A673 (cell line): Measurements from ENCODE around the gene CSF3. TPM values are rescaled to one million over a fixed set of nuclear protein-coding genes. Genes with fewer than 3 reads are reported as not detected.

ENCODE experiments used
- BruUV-seq: library from RNA; stranded (reverse); fragments of 400-500 nt; replicated peaks from 2 replicates; lab custom pipeline; 2021; lab: Mats Ljungman, UMichigan
- CTCF ChIA-PET: fragments of 300-600 bp; sonication (Branson Sonifier 250); formaldehyde crosslinking; loops from one replicate; lab custom pipeline; 2022; ENCODE audit warnings: antibody characterized with exemption; lab: Charles Lee
- POLR2A ChIA-PET: fragments of 300-600 bp; sonication (Branson Sonifier 250); formaldehyde crosslinking; loops from one replicate; lab custom pipeline; 2022; ENCODE audit warnings: antibody characterized with exemption; ENCODE audit not compliant: low non-redundant PET; lab: Charles Lee
- DNase-seq: peaks from one replicate; pipeline ENCODE4 v3.0.0-alpha.2; 2015; ENCODE audit warnings: low spot score
- H3K27ac ChIP-seq: fragments of 200-600 bp; sonication (generic); 2 replicates; pipeline ENCODE4 v1.5.1; 2016; ENCODE audit warnings: mixed run types, low read depth, mild to moderate bottlenecking, mixed read lengths, antibody characterized with exemption, low read length; ENCODE audit not compliant: poor library complexity, severe bottlenecking
- H3K27me3 ChIP-seq: fragments of 200-600 bp; sonication (generic); replicated peaks from 2 replicates; pipeline ENCODE4 v1.6.1; 2017; ENCODE audit warnings: mixed run types, low read depth, mild to moderate bottlenecking, mixed read lengths, antibody characterized with exemption, low read length; ENCODE audit not compliant: insufficient read depth, poor library complexity
- H3K36me3 ChIP-seq: fragments of 200-600 bp; sonication (generic); 2 replicates; pipeline ENCODE4 v1.6.1; 2016; ENCODE audit warnings: mixed run types, mild to moderate bottlenecking, mixed read lengths, antibody characterized with exemption, low read length; ENCODE audit not compliant: insufficient read depth, poor library complexity, severe bottlenecking
- H3K4me1 ChIP-seq: fragments of 200-600 bp; sonication (generic); 2 replicates; pipeline ENCODE4 v1.6.1; 2017; ENCODE audit warnings: mixed run types, mild to moderate bottlenecking, mixed read lengths, antibody characterized with exemption, low read length; ENCODE audit not compliant: insufficient read depth, poor library complexity, severe bottlenecking
- H3K4me3 ChIP-seq: fragments of 200-600 bp; sonication (generic); 2 replicates; pipeline ENCODE4 v1.5.1; 2016; ENCODE audit warnings: low read depth, mixed run types, mild to moderate bottlenecking, mixed read lengths, low read length; ENCODE audit not compliant: poor library complexity, severe bottlenecking
- H3K9me3 ChIP-seq: fragments of 200-600 bp; sonication (generic); 2 replicates; pipeline ENCODE4 v1.6.1; 2016; ENCODE audit warnings: mixed run types, low read depth, mild to moderate bottlenecking, mixed read lengths, antibody characterized with exemption, low read length; ENCODE audit not compliant: poor library complexity, severe bottlenecking
- EZH2 ChIP-seq: fragments of 200-600 bp; sonication (generic); IDR thresholded peaks from 2 replicates; pipeline ENCODE4 v1.6.1; 2017; ENCODE audit warnings: borderline replicate concordance, low read depth, mild to moderate bottlenecking, mixed read lengths, antibody characterized with exemption, low read length; ENCODE audit not compliant: poor library complexity, severe bottlenecking
- intact Hi-C: fragments of 100-400 bp; cut with micrococcal nuclease; formaldehyde crosslinking; loops from one replicate; pipeline ENCODE4 v1.10.0; 2022; ENCODE audit not compliant: unreplicated experiment
- total RNA-seq: library from RNA; stranded (reverse); gene quantifications from 2 replicates; pipeline ENCODE4 v1.2.3, GENCODE V29; 2021
- TF ChIP-seq, protein P1 (sequence below): fragments of 300-800, 200-600 bp; sonication (generic); conservative IDR thresholded peaks from 2 replicates; pipeline ENCODE4 v1.5.1; 2017; ENCODE audit warnings: low read depth, mild to moderate bottlenecking, antibody characterized with exemption, low read length, moderate library complexity, mixed read lengths

The CSF3 gene
- total RNA-seq, 1 experiment from 2014 or later = not detected

DNA sequence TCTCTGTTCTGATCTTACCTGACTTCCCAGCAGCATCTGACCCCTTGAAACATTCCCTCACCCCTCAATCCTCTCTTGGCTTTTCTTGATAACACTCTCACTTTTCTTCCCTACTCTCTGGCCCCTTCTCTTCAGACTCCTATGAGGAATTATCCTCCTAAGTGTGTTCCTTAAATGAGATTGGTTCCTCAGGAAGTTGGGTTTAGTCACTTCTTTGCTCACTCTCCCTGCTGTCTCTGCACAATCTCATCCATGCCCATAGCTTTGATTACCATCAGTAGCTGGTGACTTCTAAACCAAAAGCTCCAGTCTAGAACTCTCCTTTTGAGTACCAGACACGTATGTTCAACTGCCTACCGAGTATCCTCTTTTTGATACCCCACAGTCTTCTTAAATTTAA lies 26.0 kb downstream of the CSF3 start:
- H3K4me3 ChIP-seq = no peak overlapping the region
- no peak overlapping the region for H3K27ac ChIP-seq
- ChIA-PET CTCF (no interaction called here), POLR2A (no interaction called here)
- TF ChIP-seq, protein P1, sequence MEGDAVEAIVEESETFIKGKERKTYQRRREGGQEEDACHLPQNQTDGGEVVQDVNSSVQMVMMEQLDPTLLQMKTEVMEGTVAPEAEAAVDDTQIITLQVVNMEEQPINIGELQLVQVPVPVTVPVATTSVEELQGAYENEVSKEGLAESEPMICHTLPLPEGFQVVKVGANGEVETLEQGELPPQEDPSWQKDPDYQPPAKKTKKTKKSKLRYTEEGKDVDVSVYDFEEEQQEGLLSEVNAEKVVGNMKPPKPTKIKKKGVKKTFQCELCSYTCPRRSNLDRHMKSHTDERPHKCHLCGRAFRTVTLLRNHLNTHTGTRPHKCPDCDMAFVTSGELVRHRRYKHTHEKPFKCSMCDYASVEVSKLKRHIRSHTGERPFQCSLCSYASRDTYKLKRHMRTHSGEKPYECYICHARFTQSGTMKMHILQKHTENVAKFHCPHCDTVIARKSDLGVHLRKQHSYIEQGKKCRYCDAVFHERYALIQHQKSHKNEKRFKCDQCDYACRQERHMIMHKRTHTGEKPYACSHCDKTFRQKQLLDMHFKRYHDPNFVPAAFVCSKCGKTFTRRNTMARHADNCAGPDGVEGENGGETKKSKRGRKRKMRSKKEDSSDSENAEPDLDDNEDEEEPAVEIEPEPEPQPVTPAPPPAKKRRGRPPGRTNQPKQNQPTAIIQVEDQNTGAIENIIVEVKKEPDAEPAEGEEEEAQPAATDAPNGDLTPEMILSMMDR = no peak
- no peak for TF ChIP-seq EZH2
- no peak for DNase-seq
- no peaks in the 10 kb centered on the region for H3K27me3 ChIP-seq
- H3K36me3 ChIP-seq = no peaks in the 10 kb centered on the region
- intact Hi-C loops = no loop called here
- BruUV-seq = no TSS peak
- no peaks in the 10 kb centered on the region for H3K4me1 ChIP-seq
- no peaks in the 10 kb centered on the region for H3K9me3 ChIP-seq

DNA sequence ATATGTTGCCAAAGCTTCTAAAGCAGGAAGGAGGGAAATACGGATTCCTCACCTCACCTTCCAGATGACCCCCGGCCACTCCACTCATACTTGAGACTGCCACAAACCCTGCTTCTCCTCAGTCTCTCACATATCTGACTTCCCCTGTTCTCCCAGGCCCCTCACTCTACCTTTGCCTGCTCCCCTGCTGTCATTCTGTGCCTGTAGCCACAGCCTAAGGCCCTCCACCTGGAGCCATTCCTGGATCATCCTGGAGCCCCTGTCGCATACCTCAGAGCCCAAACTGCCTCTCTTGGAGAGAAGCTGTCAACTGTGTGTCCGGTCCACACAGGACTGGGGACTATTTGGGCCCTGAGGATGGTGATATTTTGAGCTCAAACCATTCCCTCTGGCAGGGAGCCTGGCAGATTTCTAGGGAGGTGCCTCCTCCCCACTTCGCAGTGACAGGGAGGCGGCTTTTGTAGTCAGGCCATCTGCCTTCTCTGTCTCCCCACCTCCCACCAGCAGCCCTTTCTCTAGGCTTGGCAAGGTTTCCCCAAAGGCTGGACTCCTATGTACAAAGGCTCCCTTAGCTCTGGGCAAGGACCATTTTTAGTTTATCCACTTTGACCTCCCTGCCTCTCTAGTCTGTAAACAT lies 41.3 kb downstream of the CSF3 start:
- intact Hi-C loops = no loop called here
- peaks cover 4% of the 10 kb centered on the region for H3K36me3 ChIP-seq
- ChIA-PET CTCF (no interaction called here), POLR2A (no interaction called here)
- no peak for TF ChIP-seq EZH2
- TF ChIP-seq, protein P1 = no peak
- H3K4me1 ChIP-seq = no peaks in the 10 kb centered on the region
- DNase-seq = no peak
- no peaks in the 10 kb centered on the region for H3K27me3 ChIP-seq
- H3K27ac ChIP-seq = no peak overlapping the region
- H3K9me3 ChIP-seq = no peaks in the 10 kb centered on the region
- BruUV-seq = no TSS peak
- no peak overlapping the region for H3K4me3 ChIP-seq

DNA sequence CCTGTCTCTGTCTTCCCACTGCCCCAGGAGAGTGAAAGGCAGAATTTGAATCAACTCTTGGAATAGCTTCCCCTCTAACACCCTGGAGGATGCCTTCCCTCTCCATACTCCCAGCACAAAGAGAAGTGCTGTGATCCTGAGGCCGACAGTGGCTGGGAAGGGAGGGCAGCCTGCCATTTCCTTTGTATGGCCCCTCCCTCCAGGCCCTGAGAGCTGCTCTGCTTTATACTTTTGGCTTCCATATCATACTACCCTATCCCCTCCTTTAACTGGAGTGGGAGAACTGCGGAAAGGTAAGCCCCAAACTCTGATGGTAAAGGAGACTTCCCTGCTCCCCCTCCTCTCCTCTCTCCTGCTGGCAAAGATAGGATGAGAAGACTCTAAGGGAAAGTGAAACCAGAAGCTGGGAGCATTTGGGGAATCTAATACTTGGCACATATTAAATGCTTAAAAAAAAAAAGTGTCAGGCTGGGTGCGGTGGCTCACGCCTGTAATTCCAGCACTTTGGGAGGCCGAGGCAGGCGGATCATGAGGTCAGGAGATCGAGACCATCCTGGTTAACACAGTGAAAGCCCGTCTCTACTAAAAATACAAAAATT lies 43.0 kb downstream of the CSF3 start:
- Histone ChIP-seq H3K27me3 (no peaks in the 10 kb centered on the region), H3K4me3 (no peak overlapping the region), H3K27ac (no peak overlapping the region), H3K9me3 (no peaks in the 10 kb centered on the region), H3K4me1 (no peaks in the 10 kb centered on the region), H3K36me3 (no peaks in the 10 kb centered on the region)
- DNase-seq = no peak
- intact Hi-C loops = no loop called here
- POLR2A ChIA-PET = no interaction called here
- no peak for TF ChIP-seq EZH2
- TF ChIP-seq, protein P1 = no peak
- CTCF ChIA-PET = interaction anchor here (0.5 kb wide), 1 partner anchor 259 kb away, joined by 3 read pairs; no protein-coding TSS in a partner anchor
- BruUV-seq = no TSS peak
